NT2/D1 (cell line): ENCODE measurements around the gene DENND4B.
A peak's percentile ranks its signal among the peaks of the same experiment; 100 is the strongest.

Experiments used
- DNase-seq: peaks from one replicate; pipeline ENCODE4 v3.0.0-alpha.2; 2011; ENCODE audit warnings: low read depth, low spot score
- H3K27me3 ChIP-seq: 2 replicates; pipeline ENCODE4 v1.6.0; 2011; ENCODE audit warnings: mild to moderate bottlenecking; ENCODE audit not compliant: insufficient read length, insufficient read depth
- H3K36me3 ChIP-seq: 2 replicates; pipeline ENCODE4 v1.6.1; 2011; ENCODE audit warnings: mild to moderate bottlenecking, low read length, mixed read lengths; ENCODE audit not compliant: insufficient read depth, insufficient read length
- H3K4me1 ChIP-seq: 2 replicates; pipeline ENCODE4 v1.5.1; 2011; ENCODE audit not compliant: insufficient read depth, insufficient read length
- H3K4me3 ChIP-seq: 2 replicates; pipeline ENCODE4 v1.5.1; 2011; ENCODE audit warnings: low read depth; ENCODE audit not compliant: insufficient read length
- H3K9ac ChIP-seq: 2 replicates; pipeline ENCODE4 v1.6.0; 2011; ENCODE audit warnings: low read depth; ENCODE audit not compliant: insufficient read length
- H3K9me3 ChIP-seq: 2 replicates; pipeline ENCODE4 v1.5.1; 2011; ENCODE audit warnings: mild to moderate bottlenecking, low read length; ENCODE audit not compliant: insufficient read depth
- SUZ12 ChIP-seq: IDR thresholded peaks from 2 replicates; pipeline ENCODE4 v1.6.1; 2011; ENCODE audit not compliant: insufficient read length, insufficient read depth; ENCODE audit errors: extremely low read depth
- YY1 ChIP-seq: IDR thresholded peaks from 2 replicates; pipeline ENCODE4 v1.6.1; 2011; ENCODE audit not compliant: insufficient read length, insufficient read depth
- ZNF274 ChIP-seq: IDR thresholded peaks from 2 replicates; pipeline ENCODE4 v1.6.1; 2011; ENCODE audit warnings: mild to moderate bottlenecking, low read depth, low read length

Gene DENND4B

GRCh38 chr1:153928245-153928644, 18.3 kb downstream of the DENND4B start:
- Histone ChIP-seq H3K9ac (no peak overlapping the region), H3K36me3 (peaks cover 40% of the 10 kb centered on the region), H3K9me3 (no peaks in the 10 kb centered on the region), H3K27me3 (no peaks in the 10 kb centered on the region), H3K4me3 (no peak overlapping the region), H3K4me1 (peaks cover 3% of the 10 kb centered on the region)
- TF ChIP-seq YY1 (no peak), SUZ12 (no peak), ZNF274 (no peak)
- DNase-seq = no peak

DNA sequence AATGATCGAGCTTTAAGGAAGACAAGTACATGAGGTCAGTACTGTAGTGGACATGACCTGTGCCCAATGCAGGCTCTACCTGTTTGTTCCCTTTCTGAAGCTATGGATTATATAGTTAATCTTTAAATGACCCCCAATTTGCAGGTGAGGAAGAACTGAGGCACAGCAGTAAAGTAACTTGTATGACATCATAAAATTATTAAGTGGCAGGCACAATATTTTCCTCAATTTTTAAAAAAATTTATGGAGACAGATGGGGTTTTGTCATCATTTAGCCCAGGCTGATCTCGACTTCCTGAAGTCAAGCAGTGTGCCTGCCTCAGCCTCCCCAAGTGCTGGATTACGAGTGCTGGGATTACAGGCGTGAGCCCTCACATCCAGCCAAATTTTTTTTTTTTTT, 20.1 kb downstream of the DENND4B start:
- no peak for TF ChIP-seq YY1
- TF ChIP-seq ZNF274 = no peak
- TF ChIP-seq SUZ12 = no peak
- H3K4me3 ChIP-seq = no peak overlapping the region
- no peak overlapping the region for H3K9ac ChIP-seq
- no peaks in the 10 kb centered on the region for H3K9me3 ChIP-seq
- H3K4me1 ChIP-seq = peaks cover 3% of the 10 kb centered on the region
- no peak for DNase-seq
- peaks cover 26% of the 10 kb centered on the region for H3K36me3 ChIP-seq
- H3K27me3 ChIP-seq = no peaks in the 10 kb centered on the region

DNA sequence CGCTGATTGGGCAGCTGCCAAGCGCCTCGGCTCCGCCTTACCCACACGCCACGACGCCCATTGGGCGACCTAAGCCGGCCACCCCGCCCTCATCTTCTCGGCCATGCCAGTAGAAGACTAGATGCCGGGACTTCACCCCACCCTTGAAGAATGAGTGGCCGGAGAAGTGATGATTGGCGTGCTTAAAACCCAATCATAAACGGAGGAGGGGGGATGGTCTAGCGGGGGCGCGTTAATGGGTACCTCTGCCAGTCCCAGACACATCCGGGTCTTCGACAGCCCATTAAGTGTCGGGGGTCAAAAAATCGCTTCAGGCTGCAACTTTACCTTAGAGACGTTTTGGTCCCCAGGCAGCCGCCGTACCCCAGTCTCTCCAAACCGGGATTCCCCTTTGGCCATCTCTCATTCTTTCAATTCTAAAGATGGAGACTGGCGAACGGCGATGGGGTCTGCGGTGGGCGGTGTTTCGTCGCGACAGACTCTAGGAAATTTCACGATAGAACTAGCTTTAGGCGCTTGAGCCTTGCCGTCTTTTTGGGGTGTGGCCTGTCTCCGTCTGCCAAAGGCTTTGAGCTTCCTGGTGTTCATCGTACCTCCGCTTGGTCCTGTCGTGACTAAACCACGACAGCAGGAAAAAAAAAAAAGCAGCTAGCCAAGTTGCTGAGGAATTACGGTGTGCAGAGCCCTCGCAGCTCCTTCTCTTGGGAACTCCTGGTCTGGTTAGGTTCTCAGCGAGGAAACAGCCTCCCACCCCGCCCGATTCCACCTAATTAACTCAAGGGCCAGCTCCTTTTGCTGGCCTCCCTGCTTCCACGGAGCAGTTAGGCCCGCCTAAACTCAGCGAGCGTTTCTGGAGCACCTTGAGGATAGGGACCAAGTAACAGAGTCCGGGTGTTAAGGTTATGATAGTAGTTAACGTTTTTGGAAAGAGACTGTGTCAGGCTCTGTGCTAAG, 23.3 kb downstream of the DENND4B start, which contains the start of gene GATAD2B:
Gene GATAD2B, minus strand, starts transcription at position 1 of the 954 bp plus-strand sequence. CDS start 94,625 bp downstream, outside the sequence.
- H3K4me3 ChIP-seq = peak within 1 kb of the TSS; percentile 81
- no peaks in the 10 kb centered on the region for H3K27me3 ChIP-seq
- DNase-seq = peak; percentile 100
- no peak for TF ChIP-seq ZNF274
- TF ChIP-seq SUZ12 = no peak
- no peak for TF ChIP-seq YY1
- peaks cover 4% of the 10 kb centered on the region for H3K4me1 ChIP-seq
- peak within 1 kb of the TSS; percentile 94 for H3K9ac ChIP-seq
- H3K9me3 ChIP-seq = no peaks in the 10 kb centered on the region
- H3K36me3 ChIP-seq = peaks cover 12% of the 10 kb centered on the region

- no peak for TF ChIP-seq YY1
- no peak for TF ChIP-seq SUZ12
- H3K4me1 ChIP-seq = peaks cover 4% of the 10 kb centered on the region
- peak; percentile 75 for DNase-seq
Observed at GRCh38 chr1:153922076-153922971, 24.2 kb downstream of the DENND4B start.

DNA sequence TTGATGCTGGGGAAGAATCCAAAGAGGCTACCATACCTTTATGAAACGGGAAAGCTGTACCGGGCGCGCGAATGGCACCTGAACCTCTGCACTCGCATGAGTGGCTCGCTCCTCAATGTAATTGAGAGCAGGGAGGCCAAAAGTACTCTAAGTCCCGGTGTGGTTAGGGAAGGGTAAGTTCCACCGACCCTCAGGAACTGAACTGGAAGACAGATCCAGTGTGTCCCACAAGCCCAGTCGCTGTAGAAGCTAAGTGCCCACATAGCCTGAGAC, 24.8 kb downstream of the DENND4B start:
- H3K36me3 ChIP-seq = peaks cover 22% of the 10 kb centered on the region
- no peak for TF ChIP-seq SUZ12
- TF ChIP-seq YY1 = no peak
- TF ChIP-seq ZNF274 = no peak
- H3K27me3 ChIP-seq = no peaks in the 10 kb centered on the region
- no peaks in the 10 kb centered on the region for H3K9me3 ChIP-seq
- peaks cover 4% of the 10 kb centered on the region for H3K4me1 ChIP-seq
- H3K4me3 ChIP-seq = peak overlapping the region; percentile 81
- DNase-seq = no peak
- H3K9ac ChIP-seq = peak overlapping the region; percentile 94

More at GRCh38 chr1:153922076-153922971, 24.2 kb downstream of the DENND4B start:
- Histone ChIP-seq H3K9me3 (no peaks in the 10 kb centered on the region), H3K4me3 (peak overlapping the region; percentile 81), H3K36me3 (peaks cover 21% of the 10 kb centered on the region), H3K9ac (peak overlapping the region; percentile 94), H3K27me3 (no peaks in the 10 kb centered on the region)

DNA sequence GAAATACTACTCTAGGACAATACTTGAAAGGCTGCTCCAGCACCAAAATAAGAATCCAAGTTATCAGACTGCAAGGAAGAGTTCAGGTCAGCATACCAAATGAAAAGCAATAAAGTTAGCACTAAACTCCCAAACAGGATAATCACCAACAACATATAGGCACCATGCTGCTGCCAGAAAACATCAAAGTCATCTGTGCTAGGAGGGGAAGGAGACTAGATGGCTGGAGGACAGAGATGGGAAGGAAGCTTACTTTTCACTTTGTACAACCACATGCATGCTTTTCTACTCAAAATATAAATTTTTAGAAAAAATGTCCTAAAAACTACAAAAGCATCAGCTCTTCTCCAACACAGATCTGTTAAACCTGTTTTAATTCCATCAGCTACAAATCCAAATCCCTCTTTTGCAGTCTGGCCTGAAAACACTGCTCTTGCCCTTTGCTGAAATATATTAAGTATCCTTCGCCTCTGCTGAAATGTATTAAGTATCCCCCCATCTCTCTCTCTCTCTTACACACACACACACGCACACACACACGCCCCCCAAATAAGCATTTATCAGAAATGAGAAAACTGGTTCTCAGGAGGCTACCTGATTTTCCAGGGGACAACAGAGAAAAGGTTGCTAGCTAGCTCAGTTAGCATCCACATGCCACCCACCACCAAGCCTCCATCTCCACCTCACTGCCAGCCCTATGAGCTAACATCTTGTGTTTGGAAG, 25.3 kb downstream of the DENND4B start:
- Histone ChIP-seq H3K9ac (peak overlapping the region; percentile 94), H3K27me3 (no peaks in the 10 kb centered on the region), H3K4me3 (peak overlapping the region; percentile 81), H3K36me3 (peaks cover 22% of the 10 kb centered on the region), H3K4me1 (peaks cover 4% of the 10 kb centered on the region), H3K9me3 (no peaks in the 10 kb centered on the region)
- TF ChIP-seq SUZ12 = no peak
- TF ChIP-seq YY1 = no peak
- TF ChIP-seq ZNF274 = no peak
- no peak for DNase-seq
